Mucosa of stomach (tissue), 1 donor: ENCODE measurements around the gene NTN5.

ENCODE experiments used
- H3K27me3 ChIP-seq: one replicate; pipeline ENCODE4 v1.7.0; 2013; ENCODE audit warnings: mild to moderate bottlenecking, low read length; ENCODE audit not compliant: control insufficient read depth, insufficient read depth
- H3K36me3 ChIP-seq: one replicate; pipeline ENCODE4 v1.7.0; 2013; ENCODE audit warnings: low read length; ENCODE audit not compliant: control insufficient read depth, insufficient read depth
- H3K4me1 ChIP-seq: one replicate; pipeline ENCODE4 v1.7.0; 2013; ENCODE audit warnings: mild to moderate bottlenecking, low read length; ENCODE audit not compliant: control insufficient read depth, insufficient read depth
- H3K4me3 ChIP-seq: one replicate; pipeline ENCODE4 v1.7.0; 2013; ENCODE audit warnings: low read length
- H3K9ac ChIP-seq: one replicate; pipeline ENCODE4 v1.7.0; 2013; ENCODE audit warnings: mild to moderate bottlenecking, low read length, moderate library complexity
- H3K9me3 ChIP-seq: one replicate; pipeline ENCODE4 v1.7.0; 2013; ENCODE audit warnings: mild to moderate bottlenecking, low read length, moderate library complexity; ENCODE audit not compliant: control insufficient read depth
- donor health status: Pancreatic carcinoma.

NTN5 gene

DNA sequence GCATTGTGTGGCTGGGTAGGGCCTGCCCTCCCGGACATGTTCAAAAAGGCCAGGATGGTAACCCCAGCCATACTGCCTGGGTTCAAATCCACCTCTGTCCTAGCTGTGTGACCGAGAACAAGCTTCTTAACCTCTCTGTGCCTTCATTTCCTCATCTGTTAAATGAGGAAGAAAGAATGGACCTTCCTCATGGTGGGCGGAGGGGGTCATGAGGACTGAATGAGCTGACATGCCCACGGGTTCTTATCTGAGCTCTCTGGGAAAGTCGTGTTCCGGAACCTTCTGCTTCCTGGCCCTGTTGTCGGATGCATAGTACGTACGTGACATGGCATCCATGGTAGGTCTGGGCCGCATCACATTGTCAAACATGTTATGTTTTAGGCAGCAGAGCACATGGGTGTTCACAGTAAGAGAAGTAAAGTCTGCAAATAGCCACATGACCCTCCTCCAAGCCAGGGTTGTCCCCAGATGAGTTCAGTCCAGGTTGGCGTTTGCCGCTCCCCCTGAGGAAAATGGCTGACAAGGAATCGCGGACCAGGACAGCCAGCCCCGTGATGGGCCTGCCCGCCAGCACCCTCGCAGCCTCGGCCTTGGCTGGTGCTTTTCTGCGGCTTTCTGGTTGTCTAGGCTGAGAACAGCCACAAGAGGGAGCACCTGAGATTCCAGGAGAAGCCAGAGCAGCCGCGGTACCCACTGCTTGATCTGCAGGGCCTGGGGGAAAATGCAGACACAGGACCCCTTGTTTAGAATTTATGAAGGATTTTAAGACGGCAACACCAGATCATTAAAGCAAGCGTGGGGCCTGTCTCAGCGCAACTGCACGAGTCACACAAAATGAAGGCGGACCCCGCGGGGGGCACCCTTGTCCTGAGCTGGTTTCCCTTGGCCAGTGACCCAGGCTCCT lies 2.4 kb upstream of the NTN5 start:
- Histone ChIP-seq H3K27me3 (no peaks in the 10 kb centered on the region), H3K9me3 (no peaks in the 10 kb centered on the region), H3K36me3 (no peaks in the 10 kb centered on the region), H3K9ac (no peak overlapping the region), H3K4me1 (peaks cover 35% of the 10 kb centered on the region), H3K4me3 (no peak overlapping the region)

DNA sequence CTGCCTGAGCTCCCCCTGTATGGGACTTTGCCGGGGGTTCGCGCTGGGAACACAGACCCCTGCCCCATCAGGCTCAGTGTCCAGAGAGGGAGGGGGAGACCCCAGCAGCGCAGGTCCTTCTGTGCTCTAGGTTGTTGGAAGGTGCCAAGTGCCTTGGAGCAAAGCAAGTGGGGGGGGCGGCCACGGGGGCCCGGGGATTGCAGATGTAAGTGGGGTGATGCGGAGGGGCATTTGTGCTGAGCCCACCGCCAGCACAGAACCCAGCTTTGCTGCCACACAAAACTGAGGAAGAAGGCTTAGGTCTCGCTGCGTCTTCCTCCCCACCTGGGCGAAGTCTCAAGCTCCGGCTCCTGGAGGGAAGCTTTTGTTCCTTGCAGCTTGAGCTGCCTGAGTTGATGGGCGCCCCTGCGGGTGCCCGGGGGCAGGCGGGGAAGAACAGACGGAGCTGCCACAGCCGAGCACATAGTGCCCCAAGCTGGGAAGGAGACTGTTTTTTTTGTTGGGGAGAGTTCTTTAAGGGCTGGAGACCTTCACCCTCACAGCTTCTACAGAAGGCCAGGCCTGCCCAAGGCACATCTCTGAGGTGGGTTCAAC lies 1.5 kb upstream of the NTN5 start:
- H3K9ac ChIP-seq: no peak overlapping the region
- peaks cover 35% of the 10 kb centered on the region for H3K4me1 ChIP-seq
- H3K27me3 ChIP-seq: no peaks in the 10 kb centered on the region
- no peaks in the 10 kb centered on the region for H3K36me3 ChIP-seq
- no peaks in the 10 kb centered on the region for H3K9me3 ChIP-seq
- no peak overlapping the region for H3K4me3 ChIP-seq

DNA sequence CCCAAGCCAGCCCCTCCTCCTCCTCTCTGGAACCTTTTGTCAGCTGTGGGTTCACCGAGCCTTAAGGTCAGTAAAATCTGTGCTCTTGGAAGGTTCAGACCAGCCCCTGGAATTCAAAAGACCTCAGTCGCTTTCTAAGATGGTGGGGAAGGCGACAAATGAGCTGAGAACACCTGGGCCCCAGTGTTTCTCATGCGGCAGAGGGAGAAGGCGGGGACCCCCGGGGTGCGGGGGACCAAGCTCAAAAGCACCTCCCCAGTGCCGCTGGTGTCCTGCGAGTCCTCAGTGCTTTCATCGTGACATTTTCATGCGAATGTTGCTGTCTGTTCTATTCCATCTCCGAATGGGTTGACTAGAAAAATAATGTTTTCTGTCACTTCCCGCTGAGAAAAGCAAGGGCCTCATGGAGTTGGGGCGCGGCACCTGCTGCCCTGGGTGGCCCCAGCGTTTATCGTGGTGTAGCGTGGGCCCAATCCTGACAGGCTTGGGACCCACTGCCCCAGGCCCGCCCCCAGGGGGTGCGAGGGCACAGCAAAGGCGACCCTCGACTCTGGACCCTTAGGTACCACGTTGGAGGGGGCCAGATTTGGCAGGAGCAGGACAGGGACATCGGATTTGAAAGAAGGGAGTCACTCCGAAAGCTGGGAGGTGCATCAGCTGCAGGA lies 751 bp upstream of the NTN5 start:
- Histone ChIP-seq H3K36me3 (no peaks in the 10 kb centered on the region), H3K4me1 (peaks cover 30% of the 10 kb centered on the region), H3K27me3 (no peaks in the 10 kb centered on the region), H3K9ac (no peak overlapping the region), H3K4me3 (no peak overlapping the region), H3K9me3 (no peaks in the 10 kb centered on the region)

DNA sequence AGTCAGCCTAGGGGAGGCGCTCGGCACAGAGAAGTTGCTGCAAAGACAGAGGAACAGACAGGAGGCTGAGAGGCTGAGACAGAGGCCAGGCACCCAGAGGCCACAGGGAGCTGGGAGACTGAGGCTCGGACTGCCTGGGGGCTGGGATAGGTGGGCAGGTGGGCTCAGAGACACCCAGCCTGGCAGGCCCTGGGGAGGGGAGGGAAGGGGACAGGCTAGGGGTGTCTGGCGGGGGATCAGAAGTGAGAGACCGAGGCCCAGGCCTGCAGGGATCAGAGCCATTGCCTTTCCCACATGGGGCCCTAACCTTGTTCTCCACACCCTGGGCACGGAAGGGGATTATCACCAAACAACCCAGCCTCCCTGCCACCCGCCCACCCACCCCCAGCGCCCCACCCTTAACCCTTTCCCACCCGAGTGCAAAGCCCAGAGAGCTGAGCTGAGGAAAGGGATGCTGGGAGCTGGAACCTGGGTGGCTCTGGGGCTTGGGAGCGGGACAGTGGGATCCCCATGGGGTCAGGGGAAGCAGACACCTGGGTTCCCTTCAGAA lies 1.3 kb downstream of the NTN5 start:
- Histone ChIP-seq H3K9ac (no peak overlapping the region), H3K36me3 (no peaks in the 10 kb centered on the region), H3K27me3 (no peaks in the 10 kb centered on the region), H3K9me3 (no peaks in the 10 kb centered on the region), H3K4me3 (no peak overlapping the region), H3K4me1 (peaks cover 15% of the 10 kb centered on the region)

DNA sequence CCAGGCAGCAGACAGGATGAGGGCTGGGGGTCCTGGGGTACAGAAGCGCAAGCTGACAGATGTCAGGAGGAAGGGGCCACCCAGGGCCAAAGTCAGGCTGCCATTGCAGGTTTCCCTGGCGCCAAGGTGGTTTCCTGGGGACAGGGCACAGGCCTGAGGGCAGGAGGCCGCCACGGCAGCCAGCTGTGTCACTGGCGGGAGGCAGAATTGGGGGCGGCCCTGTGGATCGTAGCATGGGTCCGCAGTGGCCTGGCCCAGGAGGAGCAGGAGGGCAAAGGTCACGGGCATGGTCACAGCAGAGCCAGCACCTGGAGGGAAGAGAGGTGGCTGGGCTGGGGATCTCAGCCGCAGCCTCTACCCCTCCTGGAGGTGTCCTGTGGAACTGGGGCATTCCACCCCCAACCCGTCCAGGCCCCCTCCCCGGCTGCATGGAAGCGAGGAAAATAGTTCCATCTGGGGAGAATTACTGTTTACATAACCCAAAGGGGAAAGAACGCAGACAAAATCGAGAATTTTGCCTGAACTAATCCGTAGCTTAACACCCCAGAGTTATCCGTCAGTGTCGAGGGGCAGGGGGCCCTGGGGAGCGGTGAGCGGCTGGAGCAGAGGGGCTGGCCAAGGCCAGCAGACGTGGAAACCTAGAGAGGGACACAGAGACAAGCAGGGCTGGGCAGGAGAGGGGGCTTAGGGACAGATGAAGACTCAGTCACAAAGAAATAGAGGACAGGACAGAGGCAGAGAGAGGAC lies 1.9 kb downstream of the NTN5 start:
- H3K9me3 ChIP-seq: no peaks in the 10 kb centered on the region
- no peaks in the 10 kb centered on the region for H3K27me3 ChIP-seq
- H3K4me3 ChIP-seq: no peak overlapping the region

DNA sequence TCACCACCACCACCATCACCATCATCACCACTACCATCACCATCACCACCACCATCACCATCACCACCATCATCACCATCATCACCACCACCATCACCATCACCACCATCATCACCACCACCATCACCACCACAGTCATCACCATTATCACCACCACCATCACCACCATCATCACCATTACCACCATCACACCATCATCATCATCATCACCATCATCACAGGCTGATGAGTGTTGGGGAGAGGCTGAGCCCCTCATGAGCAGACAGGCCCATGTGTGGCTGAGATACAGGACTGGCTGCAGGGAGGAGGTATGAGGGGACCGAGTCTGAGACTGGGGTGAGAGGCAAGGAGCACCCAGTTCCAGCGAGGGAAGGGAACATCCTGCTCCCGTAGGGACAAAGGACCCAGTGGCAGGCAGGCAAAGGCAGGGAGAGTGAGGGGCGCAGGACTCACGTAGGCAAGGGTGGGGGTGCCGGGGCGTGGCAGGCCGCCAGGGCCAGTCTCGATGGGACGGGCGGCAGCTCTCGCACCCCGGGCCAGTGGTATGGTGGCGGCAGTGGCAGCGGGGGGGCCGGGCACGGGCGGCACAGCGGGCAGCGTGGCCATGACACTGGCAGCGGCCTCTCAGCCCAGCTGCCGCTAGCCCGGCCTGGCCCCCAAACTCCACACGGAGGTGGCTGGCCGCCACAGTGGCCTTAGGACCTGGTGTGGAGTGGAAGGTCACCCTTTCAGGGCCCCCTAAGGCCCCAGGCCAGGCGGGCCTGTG lies 2.7 kb downstream of the NTN5 start:
- no peaks in the 10 kb centered on the region for H3K9me3 ChIP-seq
- H3K27me3 ChIP-seq: no peaks in the 10 kb centered on the region
- peaks cover under 1% of the 10 kb centered on the region for H3K4me1 ChIP-seq

More for the DNA sequence above, 1.9 kb downstream of the NTN5 start:
- Histone ChIP-seq H3K4me1 (peaks cover 9% of the 10 kb centered on the region), H3K36me3 (no peaks in the 10 kb centered on the region), H3K9ac (no peak overlapping the region)

DNA sequence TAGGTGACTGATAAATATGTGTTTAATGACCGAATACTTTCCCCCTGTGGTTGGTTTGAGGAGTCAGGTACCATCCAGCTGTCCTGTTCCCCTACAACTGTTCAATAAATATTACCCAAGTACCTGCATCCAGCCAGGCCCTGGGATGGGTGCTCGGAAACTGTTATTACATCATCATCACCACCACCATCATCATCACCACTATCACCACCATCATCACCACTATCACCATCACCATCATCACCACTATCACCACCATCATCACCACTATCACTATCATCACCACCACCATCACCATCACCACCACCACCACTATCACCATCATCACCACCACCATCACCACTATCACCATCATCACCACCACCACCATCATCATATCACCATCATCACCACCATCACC lies 4.1 kb downstream of the NTN5 start:
- H3K36me3 ChIP-seq: no peaks in the 10 kb centered on the region

More for the DNA sequence above, 2.7 kb downstream of the NTN5 start:
- no peak overlapping the region for H3K9ac ChIP-seq
- H3K4me3 ChIP-seq: no peak overlapping the region
- no peaks in the 10 kb centered on the region for H3K36me3 ChIP-seq

DNA sequence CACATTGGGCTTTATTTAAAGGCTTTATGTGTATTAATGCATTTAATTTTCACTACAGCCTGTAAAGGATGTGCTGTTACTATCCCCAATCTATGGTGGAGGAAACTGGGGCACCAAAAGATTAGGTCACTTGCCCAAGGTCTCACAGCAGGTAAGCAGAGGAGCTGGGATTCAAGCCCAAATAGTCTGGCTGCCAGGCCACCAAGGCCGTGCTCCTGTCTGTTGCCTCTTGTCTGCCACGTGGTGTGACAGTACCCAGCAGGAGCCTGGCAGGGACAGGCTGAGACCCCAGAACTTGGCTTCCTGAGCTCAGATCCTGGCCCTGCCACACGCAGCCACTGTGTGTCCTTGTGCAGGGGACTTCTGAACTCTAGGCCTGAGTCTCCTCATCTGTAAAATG lies 4.5 kb downstream of the NTN5 start:
- no peaks in the 10 kb centered on the region for H3K9me3 ChIP-seq
- no peak overlapping the region for H3K9ac ChIP-seq
- no peaks in the 10 kb centered on the region for H3K36me3 ChIP-seq
- H3K27me3 ChIP-seq: no peaks in the 10 kb centered on the region
- no peaks in the 10 kb centered on the region for H3K4me1 ChIP-seq
- no peak overlapping the region for H3K4me3 ChIP-seq

More for the DNA sequence above, 4.1 kb downstream of the NTN5 start:
- no peaks in the 10 kb centered on the region for H3K27me3 ChIP-seq
- H3K9me3 ChIP-seq: no peaks in the 10 kb centered on the region
- H3K4me1 ChIP-seq: no peaks in the 10 kb centered on the region
- no peak overlapping the region for H3K9ac ChIP-seq
- H3K4me3 ChIP-seq: no peak overlapping the region

DNA sequence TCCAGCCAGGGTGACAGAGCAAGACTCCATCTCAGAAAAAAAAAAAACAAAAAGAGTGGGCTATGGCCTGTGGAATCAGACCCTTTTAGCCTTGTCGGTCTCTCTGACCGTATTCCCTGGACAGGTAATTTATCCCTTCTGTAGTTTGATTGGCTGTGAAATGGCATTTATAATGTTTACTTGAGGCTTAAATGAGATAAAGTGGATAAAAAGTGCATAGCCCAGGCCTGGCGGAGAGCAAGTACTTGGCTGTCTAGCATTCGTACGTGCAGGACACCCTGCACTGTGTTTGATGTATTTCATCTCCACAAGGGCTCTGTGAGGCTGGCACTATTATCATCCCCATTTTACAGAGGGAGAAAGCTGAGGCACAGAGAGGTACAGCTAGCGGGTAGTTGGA lies 7.0 kb downstream of the NTN5 start:
- no peaks in the 10 kb centered on the region for H3K36me3 ChIP-seq
- peaks cover 7% of the 10 kb centered on the region for H3K4me1 ChIP-seq
- no peak overlapping the region for H3K4me3 ChIP-seq
- H3K9me3 ChIP-seq: no peaks in the 10 kb centered on the region
- no peaks in the 10 kb centered on the region for H3K27me3 ChIP-seq
- no peak overlapping the region for H3K9ac ChIP-seq

DNA sequence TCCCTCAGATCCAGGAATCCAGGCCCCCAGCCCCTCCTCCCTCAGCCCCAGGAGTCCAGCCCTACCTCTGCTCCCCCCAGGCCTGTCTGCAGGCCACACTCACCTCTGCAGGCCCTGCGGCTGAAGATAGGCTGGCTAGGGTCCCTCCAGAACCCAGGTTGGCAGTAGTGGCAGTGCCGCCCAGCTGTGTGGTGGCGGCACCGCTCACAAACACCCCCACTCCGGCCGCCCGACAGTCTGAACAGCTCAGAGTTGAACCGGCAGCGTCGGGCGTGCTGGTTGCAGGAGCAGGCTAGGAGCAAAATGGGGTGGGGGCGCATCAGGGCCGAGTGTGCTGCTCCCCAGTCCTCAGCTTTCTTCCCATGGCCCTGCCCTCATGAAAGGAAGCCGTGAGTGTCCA lies 8.3 kb downstream of the NTN5 start:
- H3K27me3 ChIP-seq: no peaks in the 10 kb centered on the region
- peaks cover 9% of the 10 kb centered on the region for H3K4me1 ChIP-seq
- H3K4me3 ChIP-seq: no peak overlapping the region
- H3K9ac ChIP-seq: no peak overlapping the region
- no peaks in the 10 kb centered on the region for H3K9me3 ChIP-seq
- no peaks in the 10 kb centered on the region for H3K36me3 ChIP-seq

DNA sequence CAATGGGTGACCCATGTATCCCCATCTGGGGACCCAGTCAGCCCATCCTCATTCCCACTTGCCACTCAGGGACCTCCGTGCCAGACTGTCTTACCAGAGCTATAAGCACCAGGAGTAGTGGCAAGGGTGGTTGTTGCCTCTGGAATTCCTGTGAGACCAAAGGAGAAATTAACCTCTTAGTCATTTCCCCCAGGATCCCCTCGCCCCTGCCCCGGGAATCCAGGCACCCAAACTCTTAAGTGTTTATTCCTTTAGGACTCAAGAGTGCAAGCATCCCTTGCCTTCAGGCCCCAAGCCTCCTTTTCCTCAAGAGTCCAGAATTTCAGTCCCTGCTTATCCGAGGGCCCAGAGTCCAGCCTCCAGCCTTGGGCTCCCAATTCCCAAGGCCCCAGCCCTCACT lies 9.2 kb downstream of the NTN5 start:
- Histone ChIP-seq H3K9ac (no peak overlapping the region), H3K4me3 (no peak overlapping the region), H3K27me3 (no peaks in the 10 kb centered on the region), H3K9me3 (no peaks in the 10 kb centered on the region), H3K36me3 (no peaks in the 10 kb centered on the region), H3K4me1 (peaks cover 9% of the 10 kb centered on the region)
